Nucleus accumbens (tissue), 56 donors: ENCODE measurements around the gene CEP350.
"Not testable (repeated sequence)": the region's sequence is repeated elsewhere in the genome, so short reads cannot be mapped to it uniquely, and the experiment has no call there.

Source experiments
- DNase-seq, 56 donors: peaks; one replicate each; lab custom pipeline; 2025; lab: John Stamatoyannopoulos, UW

Gene CEP350

DNA sequence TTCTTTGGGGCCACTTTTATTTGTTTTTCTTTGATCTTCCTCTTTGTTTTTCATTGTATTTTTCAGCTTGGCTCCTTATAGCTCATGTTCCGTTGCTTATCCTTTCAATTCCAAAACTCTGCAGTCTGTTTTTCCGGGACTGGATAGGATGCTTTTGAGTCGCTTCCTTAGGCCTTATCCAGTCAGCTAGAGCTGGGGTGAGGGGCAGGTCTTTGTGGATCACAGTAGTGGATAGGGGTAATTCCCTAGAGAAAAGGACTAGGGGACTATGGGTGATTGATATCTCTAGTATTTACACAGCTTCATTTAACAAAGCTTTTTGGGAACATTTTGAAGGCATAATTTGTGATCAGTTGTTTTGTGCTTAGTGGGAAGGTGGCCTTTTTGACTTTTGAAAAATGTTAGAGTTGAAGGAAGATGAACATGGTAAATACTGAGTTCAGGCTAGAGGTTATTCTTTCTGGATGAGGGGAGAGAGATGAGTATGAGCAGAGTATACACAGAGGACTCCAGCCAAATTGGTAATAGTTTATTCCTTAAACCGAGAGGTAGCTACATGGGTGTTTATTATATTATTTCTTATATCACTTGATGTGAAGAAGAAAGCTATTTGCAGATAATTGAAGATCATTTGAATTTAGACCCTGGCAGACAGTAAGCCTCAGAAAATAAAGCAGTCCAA lies 22.5 kb downstream of the CEP350 start:
- no peak for DNase-seq

DNA sequence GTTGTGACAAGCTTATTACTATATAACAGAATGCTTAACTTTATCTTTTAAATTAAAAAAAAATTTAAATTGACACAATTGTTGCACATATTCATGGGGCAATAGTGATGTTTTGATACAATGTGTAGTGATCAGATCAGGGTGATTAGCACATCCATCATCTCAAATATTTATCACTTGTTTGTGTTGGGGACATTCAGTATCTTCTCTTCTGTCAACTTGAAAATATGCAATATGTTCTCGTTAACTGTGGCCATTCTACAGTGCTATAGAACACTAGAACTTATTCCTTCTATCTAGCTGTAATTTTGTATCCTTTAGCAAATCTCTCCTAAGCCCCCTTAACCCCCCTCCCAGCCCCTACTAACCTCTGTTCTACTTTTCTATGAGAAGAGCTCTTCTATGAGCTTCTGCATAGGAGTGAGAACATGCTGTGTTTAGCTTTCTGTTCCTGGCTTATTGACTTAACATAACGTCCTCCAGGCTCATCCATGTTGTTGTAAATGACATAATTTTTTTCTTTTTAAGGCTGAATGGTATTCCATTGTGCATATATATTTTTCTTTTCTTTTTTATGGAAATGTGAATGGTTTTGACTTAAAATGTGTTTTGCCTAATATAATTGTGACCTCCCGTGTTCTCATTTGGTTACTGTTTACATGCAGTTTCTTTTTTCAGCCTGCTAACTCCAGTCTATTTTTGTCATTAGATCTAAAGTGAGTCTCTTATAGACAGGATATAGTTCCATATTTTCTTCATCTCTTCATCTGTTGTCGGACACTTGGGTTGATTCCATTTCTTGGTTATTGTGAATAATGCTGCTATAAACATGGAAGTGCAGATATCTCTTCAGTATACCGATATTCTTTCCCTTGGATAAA lies 23.8 kb downstream of the CEP350 start:
- DNase-seq, result no peak

DNA sequence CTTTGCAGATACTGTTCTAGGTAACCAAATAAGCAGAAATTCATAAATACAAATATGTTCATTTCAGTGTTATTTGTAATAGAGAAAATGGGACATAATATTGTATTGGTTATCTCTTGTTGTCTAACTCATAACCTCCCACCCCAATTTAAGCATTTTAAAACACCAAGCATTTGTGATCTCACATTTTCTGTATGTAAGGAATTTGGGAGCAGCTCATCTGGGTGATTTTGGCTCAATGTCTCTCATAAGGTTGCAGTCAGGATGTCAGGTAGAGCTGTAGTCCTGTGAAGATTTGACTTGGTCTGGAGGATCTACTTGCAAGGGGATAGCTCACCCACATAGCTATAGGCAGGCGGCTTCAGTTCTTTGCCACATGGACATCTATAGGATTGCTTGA lies 29.5 kb downstream of the CEP350 start:
- DNase-seq, result no peak

DNA sequence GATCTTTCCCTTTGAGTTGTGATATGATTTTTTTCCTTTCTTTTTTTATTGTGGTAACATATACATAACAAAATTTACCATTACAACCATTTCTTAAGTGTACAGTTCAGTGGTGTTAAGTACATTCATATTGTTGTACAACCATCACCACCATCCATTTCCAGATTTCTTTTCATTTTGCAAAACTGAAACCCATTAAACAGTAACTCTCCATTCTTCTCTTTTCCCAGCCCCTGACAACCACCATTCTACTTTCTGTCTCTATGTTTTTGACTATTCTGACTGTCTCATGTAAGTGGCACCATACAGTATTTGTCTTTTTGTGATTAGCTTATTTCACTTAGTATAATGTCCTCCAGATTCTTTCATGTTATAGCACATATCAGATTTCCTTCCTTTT lies 30.3 kb downstream of the CEP350 start:
- no peak for DNase-seq

DNA sequence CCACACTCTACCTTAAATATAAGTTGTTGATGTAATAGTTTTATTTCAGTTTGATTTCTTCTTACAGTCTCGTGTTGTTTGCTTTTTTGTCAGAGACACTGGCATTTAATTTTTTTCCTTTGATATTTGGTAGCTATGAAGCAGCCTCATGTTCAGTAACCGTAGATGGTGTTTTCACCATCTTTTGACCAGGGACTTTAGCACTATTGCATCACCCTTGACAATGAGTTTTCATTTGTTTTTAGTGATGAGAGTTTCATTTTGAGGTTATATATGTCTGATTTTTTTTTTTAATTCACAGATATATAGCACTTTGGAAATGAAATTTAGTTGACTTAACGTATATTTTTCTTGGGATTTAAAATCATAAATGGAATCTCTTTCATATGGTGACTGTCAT lies 36.2 kb downstream of the CEP350 start:
- DNase-seq, result no peak

DNA sequence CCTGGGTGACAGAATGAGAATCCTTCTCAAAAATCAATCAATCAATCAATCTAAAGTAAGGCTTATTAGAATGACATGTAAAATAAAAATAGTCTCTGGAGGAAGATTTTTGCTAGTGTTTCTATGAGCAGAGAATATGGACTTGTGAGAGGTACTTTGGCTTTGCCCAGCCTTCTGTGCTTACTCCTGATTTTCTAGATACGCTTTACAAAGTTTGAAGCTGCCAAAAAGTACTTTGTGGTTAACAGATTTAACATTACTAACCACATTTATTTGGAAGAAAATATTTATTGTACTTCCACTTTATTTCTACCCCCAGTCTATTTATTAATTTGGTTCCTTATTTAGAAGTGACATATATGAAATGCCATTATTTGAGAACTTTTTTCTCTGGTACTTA lies 41.0 kb downstream of the CEP350 start:
- no peak for DNase-seq

DNA sequence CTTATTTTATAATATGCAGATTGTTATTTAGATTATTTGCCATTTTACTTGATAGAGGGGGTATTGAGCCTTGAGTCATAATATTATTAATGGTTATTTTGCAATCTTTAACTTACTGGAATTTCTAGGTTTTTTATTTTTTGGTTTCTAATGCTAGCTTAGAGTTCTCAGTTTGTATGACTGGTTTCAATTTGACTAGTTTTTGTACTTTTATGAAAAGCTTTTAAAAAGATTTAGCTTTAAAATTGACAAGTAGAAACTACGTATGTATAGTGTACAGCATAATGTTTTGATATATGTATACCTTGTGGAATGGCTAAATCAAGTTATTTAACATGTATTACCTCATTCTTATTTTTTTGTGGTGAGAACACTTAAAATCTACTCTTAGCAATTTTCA lies 41.5 kb downstream of the CEP350 start:
- DNase-seq, result no peak

DNA sequence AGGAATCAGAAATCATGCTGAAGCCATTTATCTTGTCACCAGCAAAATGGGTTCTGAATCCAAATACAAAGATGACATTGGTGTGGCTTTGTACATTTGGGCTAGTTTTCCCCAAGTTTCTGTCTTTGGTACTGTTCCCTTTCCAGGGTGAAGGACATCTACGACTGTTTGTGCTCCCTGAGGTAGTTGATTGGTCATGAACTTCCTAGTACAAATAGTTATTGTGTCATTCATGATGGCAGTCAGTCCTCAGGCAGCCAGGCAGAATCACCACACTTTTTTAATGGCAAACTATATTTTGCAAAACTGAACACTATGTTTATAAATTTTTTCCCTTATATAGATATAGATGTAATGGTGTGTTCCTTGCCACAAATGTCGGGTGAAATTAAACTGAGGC lies 46.0 kb downstream of the CEP350 start:
- no peak for DNase-seq

DNA sequence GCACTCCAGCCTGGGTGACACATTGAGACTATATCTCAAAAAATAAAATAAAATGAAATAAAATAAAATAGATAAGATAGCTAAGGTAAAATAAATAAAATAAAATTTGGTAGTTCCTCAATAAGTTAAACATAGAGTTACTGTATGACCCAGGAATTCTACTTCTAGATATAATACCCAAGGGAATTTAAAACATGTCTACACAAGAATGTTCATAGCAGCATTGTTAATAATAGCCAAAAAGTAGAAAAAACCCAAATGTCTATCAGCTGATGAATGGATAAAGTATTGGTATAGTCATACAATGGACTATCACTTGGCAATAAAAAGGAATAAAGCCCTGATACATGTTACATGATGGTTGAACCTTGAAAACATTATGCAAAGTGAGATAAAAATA lies 47.8 kb downstream of the CEP350 start:
- no peak for DNase-seq

DNA sequence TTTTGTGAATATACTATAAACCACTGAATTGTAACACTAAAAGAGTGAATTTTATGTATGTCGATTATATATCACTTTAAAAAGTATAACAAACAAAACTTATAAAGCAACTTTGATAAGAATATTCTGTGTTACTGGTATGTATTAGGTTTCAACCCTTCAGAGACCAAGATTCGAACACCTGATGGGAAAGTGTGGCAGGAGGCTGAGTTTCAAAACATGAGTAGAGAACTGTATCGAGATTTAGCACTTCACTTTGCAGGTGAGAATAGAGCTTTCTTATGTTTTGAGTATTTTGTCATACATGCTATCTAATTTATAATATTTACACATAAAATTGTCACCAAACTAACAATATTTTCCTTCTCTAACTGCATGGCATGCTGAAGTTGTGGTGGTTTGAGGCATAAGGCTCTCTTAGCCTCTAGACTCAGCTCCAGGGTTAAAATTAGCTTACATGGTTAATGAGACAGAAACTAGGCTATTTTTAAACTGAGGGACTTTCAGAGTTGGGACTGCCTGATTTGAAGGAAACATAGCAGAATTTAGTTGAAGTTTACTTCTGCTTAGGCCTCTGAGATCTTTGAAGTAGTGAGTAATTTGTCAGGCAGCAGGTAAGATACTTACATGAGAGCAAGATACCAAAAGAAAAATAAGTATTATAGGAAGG lies 48.6 kb downstream of the CEP350 start:
- DNase-seq, result no peak

DNA sequence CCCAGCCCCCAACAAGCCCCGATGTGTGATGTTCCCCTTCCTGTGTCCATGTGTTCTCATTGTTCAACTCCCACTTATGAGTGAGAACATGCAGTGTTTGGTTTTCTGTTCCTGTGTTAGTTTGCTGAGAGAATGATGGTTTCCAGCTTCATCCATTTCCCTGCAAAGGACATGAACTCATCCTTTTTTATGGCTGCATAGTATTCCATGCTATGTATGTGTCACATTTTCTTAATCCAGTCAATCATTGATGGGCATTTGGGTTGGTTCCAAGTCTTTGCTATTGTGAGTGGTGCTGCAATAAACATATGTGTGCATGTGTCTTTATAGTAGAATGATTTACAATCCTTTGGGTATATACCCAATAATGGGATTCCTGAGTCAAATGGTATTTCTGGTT lies 52.2 kb downstream of the CEP350 start:
- DNase-seq, result not testable (repeated sequence)

DNA sequence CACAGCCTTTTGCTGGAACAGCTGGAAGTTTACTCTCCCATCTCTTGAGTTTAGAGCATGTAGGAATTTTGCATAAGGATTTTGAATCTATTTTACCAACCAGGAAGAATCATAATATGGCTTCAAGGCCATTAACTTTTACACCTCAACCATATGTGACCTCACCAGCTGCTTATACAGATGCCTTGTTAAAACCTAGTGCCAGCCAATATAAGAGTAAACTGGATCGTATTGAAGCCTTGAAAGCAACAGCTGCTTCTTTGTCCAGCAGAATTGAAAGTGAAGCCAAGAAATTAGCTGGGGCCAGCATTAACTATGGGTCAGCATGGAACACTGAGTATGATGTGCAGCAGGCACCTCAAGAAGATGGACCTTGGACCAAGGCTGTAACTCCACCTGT lies 65.4 kb downstream of the CEP350 start:
- no peak for DNase-seq

DNA sequence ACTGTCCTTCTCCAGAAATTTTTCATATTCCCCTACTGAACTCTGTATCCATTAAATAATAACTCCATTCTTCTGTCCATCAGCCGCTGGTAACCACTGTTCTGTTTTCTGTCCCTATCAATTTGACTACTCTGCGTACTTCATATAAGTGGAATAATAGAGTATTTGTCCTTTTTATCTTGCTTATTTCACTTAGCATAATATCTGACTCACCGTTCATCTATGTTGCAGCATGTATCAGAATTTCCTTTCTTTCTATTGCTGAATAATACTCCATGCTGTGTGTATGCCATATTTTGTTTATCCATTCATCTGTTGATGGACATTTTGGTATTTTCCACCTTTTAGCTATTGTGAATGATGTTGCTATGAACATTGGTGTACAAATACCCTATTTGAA lies 71.9 kb downstream of the CEP350 start:
- DNase-seq, result no peak

DNA sequence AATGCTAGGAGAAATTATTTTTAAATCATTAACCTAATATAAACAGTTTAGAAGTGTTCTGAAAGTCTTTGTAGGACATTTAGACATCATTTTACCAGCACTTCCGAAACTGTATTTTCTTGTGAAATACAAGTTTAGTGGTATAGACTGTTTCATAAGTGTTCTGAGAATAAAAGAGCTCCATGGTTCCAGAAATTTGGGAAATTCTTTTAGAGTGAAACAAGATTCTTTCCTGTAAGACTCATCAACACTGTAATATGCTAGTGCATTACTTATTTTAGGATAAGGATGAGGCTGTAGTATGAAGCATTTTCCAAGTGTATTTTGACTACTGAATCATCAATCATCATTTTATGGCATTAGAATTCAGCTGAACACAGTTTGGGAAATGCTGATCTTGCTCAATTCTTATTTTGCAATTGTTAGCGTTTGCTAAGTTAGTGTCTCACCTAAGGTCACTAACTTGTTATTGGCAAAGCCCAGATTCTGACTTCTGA lies 73.4 kb downstream of the CEP350 start:
- DNase-seq, result no peak

DNA sequence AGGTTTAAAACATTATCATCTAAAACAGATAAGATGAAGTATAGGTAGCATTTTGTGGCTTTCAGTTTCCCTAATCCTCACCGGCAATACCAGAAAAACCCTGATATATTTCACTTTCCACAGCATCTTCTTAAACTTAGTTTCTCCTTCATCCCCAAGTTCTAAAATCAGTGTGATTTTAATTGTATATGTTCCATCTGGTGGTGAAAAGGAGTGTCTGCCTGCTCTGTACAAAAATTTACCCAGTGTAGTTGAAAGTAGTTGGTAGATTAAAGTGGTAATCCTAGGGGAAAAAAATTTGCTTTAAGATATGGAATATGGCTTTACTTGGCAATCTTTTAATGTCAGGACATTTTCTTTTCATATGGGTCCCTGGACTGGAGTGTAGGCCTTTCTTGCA lies 74.3 kb downstream of the CEP350 start:
- no peak for DNase-seq

DNA sequence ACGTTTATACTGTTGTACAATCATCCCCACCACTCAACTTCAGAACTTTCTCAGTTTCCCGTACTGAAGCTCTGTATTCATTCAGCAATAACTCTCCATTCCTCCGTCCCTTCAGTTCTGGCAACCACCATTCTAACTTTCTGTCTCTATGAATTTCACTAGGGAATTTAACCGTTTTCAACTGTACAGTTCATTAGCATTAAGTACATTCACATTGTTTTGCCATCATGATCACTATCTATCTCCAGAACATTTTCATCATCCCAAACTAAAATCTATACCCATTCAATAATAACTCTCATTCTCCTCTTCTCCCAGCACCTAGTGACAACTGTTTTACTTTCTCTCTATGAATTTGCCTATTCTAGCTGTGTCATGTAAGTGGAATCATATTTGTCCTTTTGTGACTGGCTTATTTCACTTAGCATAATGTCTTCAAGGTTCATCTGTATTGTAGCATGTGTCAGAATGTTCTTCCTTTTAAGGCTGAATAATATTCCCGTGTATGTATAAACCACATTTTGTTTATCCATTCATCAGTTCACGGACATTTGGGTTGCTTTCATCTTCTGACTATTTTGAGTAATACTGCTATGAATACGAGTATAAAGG lies 75.0 kb downstream of the CEP350 start:
- no peak for DNase-seq

DNA sequence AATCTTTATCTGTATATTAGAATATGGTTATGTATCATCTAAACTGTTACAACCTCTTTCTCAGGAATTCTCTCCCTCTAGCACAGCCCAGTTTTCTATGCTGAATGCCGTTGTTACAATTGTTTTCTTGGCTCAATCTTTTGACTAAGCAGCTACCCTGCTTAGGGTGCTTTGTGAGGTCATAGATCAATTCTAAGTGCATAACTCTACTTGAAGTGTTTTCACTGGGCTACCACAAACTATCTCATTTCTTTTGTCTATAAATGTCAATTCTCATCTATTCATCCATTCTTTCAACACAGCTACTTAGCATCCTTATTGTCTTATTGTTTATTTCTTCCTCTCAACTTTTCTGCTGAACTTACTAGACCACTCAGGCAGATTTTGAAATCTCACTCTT lies 77.1 kb downstream of the CEP350 start:
- no peak for DNase-seq

DNA sequence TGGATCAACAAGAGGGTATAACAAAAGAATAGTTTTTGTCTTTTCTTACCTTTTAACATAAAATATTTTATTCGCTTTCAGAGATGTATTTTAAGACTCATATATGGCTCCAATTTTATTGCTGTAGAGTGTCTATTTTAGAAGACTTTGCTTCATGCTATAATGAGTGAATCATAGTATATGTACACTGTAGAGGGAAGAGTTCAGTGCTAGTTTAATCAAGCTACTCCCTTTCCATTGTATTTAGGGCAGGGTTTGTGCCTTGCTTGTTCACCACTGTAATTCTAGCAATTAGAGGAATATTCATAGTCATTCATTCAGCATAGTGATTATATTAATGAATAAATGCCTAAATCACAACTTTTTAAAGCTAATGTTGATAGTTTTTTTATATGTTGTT lies 78.8 kb downstream of the CEP350 start:
- DNase-seq, result no peak

DNA sequence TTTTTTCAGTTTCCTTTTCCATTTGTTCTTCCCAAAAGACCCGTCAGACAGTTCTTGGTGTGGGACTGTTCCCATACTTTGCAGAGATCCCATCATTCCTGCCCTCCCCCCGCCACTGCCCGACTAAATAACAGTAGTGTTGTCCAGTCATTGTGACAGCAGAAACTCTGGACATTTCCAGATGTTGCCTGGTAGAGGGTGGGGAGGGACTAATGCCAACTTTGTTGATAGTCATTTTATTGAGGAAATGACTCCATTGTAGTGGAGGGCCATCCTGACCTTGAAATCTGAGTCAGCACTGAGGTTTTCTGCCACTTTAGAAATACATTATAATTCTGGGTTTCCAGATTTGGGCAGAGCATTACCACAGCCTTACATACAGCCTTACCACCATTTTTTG lies 85.4 kb downstream of the CEP350 start:
- DNase-seq, result peak in 26 of 56 donors; percentile 1 to 73 (median 5)

DNA sequence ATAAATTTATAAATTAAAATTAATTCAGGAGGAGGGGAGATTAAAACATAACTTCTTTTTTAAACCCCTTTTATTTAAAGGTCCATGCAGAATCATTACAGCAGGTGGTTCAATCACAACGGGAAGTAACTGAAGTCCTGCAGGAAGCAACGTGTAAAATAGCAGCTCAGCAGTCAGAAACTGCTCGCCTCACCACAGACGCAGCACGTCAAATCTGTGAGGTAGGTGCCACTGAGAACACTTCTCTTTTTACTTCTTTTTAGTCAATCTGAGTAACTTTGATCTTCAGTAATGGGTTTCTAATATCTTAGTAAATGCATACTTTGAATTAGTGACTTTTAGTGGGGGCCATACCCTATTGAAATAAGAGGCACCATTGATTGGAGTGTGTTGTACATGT lies 87.0 kb downstream of the CEP350 start:
- no peak for DNase-seq
